OCI-LY7 (cell line): ENCODE results near the gene ZNF814. TPM values are rescaled to one million over a fixed set of nuclear protein-coding genes. Genes with fewer than 3 reads are reported as not detected.

ENCODE experiments used
- BruUV-seq: library from RNA; stranded (reverse); fragments of 400-500 nt; replicated peaks from 2 replicates; lab custom pipeline; 2021; lab: Mats Ljungman, UMichigan
- CTCF ChIA-PET: fragments of 300-600 bp; sonication (Branson Sonifier 250); formaldehyde crosslinking; loops from one replicate; lab custom pipeline; 2022; ENCODE audit warnings: antibody characterized with exemption; ENCODE audit not compliant: unreplicated experiment; lab: Charles Lee
- POLR2A ChIA-PET: fragments of 300-600 bp; sonication (Branson Sonifier 250); formaldehyde crosslinking; loops from one replicate; lab custom pipeline; 2022; ENCODE audit warnings: antibody characterized with exemption; lab: Charles Lee
- DNase-seq: peaks from one replicate; pipeline ENCODE4 v3.0.0-alpha.2; 2015; ENCODE audit warnings: low spot score
- H2AFZ ChIP-seq: fragments of 200-600 bp; sonication (generic), shearing (Covaris generic); 2 replicates; pipeline ENCODE4 v1.6.1; 2014; ENCODE audit warnings: mild to moderate bottlenecking, antibody characterized with exemption, low read length, moderate library complexity
- H3K27ac ChIP-seq: fragments of 200-600 bp; sonication (generic); 2 replicates; pipeline ENCODE4 v1.5.1; 2014; ENCODE audit warnings: mixed run types, low read depth, mild to moderate bottlenecking, moderate library complexity, low read length, inconsistent platforms; ENCODE audit not compliant: poor library complexity, severe bottlenecking
- H3K36me3 ChIP-seq: fragments of 200-600 bp; sonication (generic); 2 replicates; pipeline ENCODE4 v1.6.1; 2014; ENCODE audit warnings: mild to moderate bottlenecking, antibody characterized with exemption, low read length, moderate library complexity, mixed read lengths; ENCODE audit not compliant: insufficient read depth
- H3K4me1 ChIP-seq: fragments of 200-600 bp; sonication (generic); 2 replicates; pipeline ENCODE4 v1.5.1; 2014; ENCODE audit warnings: mild to moderate bottlenecking, low read length; ENCODE audit not compliant: insufficient read depth, poor library complexity, severe bottlenecking
- H3K4me2 ChIP-seq: fragments of 200-600 bp; sonication (generic); 2 replicates; pipeline ENCODE4 v1.6.1; 2014; ENCODE audit warnings: mild to moderate bottlenecking, low read length
- H3K4me3 ChIP-seq: fragments of 200-600 bp; sonication (generic); 2 replicates; pipeline ENCODE4 v1.5.1; 2014; ENCODE audit warnings: mild to moderate bottlenecking, low read depth, low read length; ENCODE audit not compliant: poor library complexity, severe bottlenecking
- H3K79me2 ChIP-seq: fragments of 200-600 bp; sonication (generic); 2 replicates; pipeline ENCODE4 v1.6.1; 2016; ENCODE audit warnings: low read depth, mild to moderate bottlenecking, low read length, moderate library complexity, mixed read lengths; ENCODE audit not compliant: insufficient read depth
- H3K9me2 ChIP-seq: fragments of 200-600 bp; sonication (generic); 2 replicates; pipeline ENCODE4 v1.6.1; 2016; ENCODE audit warnings: mild to moderate bottlenecking, low read length, mixed read lengths; ENCODE audit not compliant: insufficient read depth
- H3K9me3 ChIP-seq: fragments of 200-600 bp; sonication (generic); 2 replicates; pipeline ENCODE4 v1.6.1; 2014; ENCODE audit warnings: mild to moderate bottlenecking, mixed run types, low read length, mixed read lengths
- H4K20me1 ChIP-seq: fragments of 200-600 bp; sonication (generic); 2 replicates; pipeline ENCODE4 v1.6.1; 2014; ENCODE audit warnings: mild to moderate bottlenecking, antibody characterized with exemption, low read length, moderate library complexity, mixed read lengths; ENCODE audit not compliant: insufficient read depth
- CTCF ChIP-seq: fragments of 200-600 bp; sonication (generic); conservative IDR thresholded peaks from 2 replicates; pipeline ENCODE4 v1.5.1; 2014; ENCODE audit warnings: mild to moderate bottlenecking, antibody characterized with exemption, low read length, moderate library complexity, mixed read lengths
- EZH2phosphoT487 ChIP-seq: fragments of 200-600 bp; sonication (generic); IDR thresholded peaks from 2 replicates; pipeline ENCODE4 v1.6.1; 2018; ENCODE audit warnings: low read depth, borderline replicate concordance, mild to moderate bottlenecking, mixed run types, antibody characterized with exemption, low read length, moderate library complexity, mixed read lengths
- intact Hi-C: fragments of 100-400 bp; cut with micrococcal nuclease; formaldehyde crosslinking; loops from one replicate; pipeline ENCODE4 v1.10.0; 2022; ENCODE audit not compliant: unreplicated experiment
- total RNA-seq, 2 experiments: library from RNA; depleted of rRNA in 1 of 2; stranded (reverse); fragments of >200 nt in 1 of 2; shearing (Covaris generic) in 1 of 2; gene quantifications; 2 replicates each; pipeline ENCODE4 v1.2.3, GENCODE V29; 2014 to 2022

Gene ZNF814
- total RNA-seq, 2 experiments from 2014 or later: 30.4 to 50.1 TPM

DNA sequence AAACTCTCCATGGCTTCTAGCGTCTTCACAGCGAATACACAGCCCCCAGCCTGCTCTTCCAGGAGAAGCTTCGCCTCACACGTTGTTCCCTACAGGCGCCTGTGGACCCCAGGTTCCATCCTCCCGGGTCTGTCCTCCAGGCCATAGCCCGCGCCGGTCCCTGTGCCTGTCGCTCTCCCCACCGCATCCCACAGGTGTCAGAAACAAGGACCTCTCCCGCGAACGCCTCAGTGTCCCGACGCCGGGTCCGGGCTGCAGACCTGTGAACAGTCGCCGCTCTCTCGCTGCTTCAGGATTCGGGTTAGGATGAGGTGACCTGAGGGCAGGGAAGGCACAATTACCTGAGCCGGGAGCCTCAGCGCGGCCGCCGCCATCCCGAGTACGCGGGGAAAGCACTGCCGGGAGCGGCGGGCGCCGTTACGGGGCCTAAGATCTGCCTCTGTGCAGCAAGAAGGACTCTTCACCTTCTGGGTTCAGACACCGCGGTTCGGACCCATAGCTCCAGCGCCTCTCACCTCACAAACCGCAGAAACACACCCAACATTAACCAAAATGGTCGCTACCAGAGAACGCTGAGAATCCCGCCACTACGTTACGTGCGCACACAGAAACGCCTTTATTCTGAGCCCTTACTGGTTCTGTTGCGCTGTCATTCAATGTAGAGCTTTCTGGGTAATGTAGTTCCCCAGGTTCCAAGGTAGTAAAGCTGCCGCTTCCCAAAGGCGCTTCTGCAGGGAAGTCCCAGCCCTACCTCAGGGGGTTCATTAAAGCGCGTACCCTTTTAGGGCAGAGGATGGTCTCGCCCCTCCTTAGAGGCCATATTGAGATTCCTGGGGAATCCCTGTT lies 46.2 kb upstream of the ZNF814 start, which contains the start of gene ZNF418:
Gene ZNF418, minus strand, starts transcription at position 583 of the 846 bp plus-strand sequence. CDS start 1,580 bp downstream, outside the sequence.
- H3K9me2 ChIP-seq: no peaks in the 10 kb centered on the region
- no peak for DNase-seq
- POLR2A ChIA-PET: no interaction called here
- no peaks in the 10 kb centered on the region for H3K79me2 ChIP-seq
- BruUV-seq: no TSS peak
- CTCF ChIA-PET: no interaction called here
- no peak within 1 kb of the TSS for H3K4me2 ChIP-seq
- no peak within 1 kb of the TSS for H3K4me3 ChIP-seq
- H3K4me1 ChIP-seq: no peaks in the 10 kb centered on the region
- 0 out of 2 replicates have a peak, but pooled peaks cover 8% of the 10 kb centered on the region for H3K9me3 ChIP-seq
- TF ChIP-seq CTCF: no peak
- no peak for TF ChIP-seq EZH2phosphoT487
- H2AFZ ChIP-seq: no peak within 1 kb of the TSS
- no peaks in the 10 kb centered on the region for H4K20me1 ChIP-seq
- intact Hi-C loops: no loop called here
- no peak within 1 kb of the TSS for H3K27ac ChIP-seq
- peaks cover 16% of the 10 kb centered on the region; the same call in 1 of the 2 replicates for H3K36me3 ChIP-seq

DNA sequence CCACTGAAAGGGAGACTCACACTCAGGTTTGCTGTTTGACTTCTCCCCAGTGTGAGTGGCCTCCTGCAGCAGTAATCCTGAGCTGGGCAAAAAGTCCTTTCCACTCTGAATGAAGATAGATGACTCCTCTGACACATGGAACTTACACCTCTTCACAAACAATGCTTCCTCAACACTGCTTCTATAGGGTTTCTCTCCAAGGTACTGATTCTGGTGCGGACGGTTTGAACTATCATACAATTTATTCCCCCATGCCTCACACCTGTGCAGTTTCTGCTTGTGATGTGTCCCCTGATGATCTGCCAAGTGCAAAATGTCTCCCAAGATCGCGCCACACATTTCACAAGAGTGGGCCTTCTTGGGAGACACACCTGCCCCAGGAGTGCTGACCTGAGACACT lies 38.8 kb upstream of the ZNF814 start:
- no peak overlapping the region for H3K27ac ChIP-seq
- no peaks in the 10 kb centered on the region for H3K9me2 ChIP-seq
- no peak overlapping the region for H2AFZ ChIP-seq
- no peaks in the 10 kb centered on the region for H3K9me3 ChIP-seq
- H3K4me3 ChIP-seq: no peak overlapping the region
- DNase-seq: no peak
- ChIA-PET POLR2A (no interaction called here), CTCF (no interaction called here)
- H4K20me1 ChIP-seq: no peaks in the 10 kb centered on the region
- no peaks in the 10 kb centered on the region for H3K36me3 ChIP-seq
- no peak overlapping the region for H3K4me2 ChIP-seq
- no peaks in the 10 kb centered on the region for H3K4me1 ChIP-seq
- H3K79me2 ChIP-seq: no peaks in the 10 kb centered on the region
- intact Hi-C loops: no loop called here
- no peak for TF ChIP-seq EZH2phosphoT487
- TF ChIP-seq CTCF: no peak
- BruUV-seq: no TSS peak
